GM21576 (cell line): ENCODE data around the gene ASCC3.

ENCODE experiments used
- ATAC-seq: cut with Tn5 transposase; IDR thresholded peaks from one replicate; pipeline ENCODE4 v1.9.1; 2021; ENCODE audit warnings: mild to moderate bottlenecking, moderate library complexity; ENCODE audit not compliant: unreplicated experiment

ASCC3 gene

DNA sequence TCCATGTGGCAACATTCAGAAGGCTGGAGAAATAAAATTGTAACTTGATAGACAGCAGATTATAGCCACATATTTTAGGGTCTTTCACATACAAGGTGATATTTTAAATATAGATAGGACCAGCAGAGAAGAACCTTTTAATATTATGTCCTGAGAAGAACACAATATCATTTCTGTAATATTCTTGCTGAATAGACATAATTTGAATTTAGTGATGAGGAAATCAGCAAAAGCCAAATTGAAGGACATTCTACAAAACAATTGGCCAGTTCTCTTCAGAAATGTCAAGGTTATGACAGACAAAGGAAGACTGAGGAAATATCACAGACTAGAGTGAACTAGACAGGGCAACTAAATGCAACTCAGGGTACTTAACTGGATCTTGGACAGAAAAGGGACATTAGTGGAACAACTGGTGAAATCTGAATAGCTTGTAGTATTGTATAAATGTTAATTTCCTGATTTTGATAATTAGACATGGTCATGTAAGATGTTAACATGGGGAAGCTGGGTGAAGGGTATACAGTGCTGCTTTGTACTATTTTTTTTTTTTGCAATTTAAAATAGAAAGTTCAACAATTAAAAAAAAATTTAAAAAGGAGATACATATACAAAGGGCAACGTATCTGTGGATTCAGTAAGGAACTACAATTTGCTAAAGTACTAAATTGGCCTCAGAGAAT lies 281.9 kb downstream of the ASCC3 start:
- no peak for ATAC-seq

- no peak for ATAC-seq
Measured at GRCh38 chr6:100595456-100595855, 285.7 kb downstream of the ASCC3 start.

GRCh38 chr6:100593522-100593921 lies 287.6 kb downstream of the ASCC3 start:
- no peak for ATAC-seq

DNA sequence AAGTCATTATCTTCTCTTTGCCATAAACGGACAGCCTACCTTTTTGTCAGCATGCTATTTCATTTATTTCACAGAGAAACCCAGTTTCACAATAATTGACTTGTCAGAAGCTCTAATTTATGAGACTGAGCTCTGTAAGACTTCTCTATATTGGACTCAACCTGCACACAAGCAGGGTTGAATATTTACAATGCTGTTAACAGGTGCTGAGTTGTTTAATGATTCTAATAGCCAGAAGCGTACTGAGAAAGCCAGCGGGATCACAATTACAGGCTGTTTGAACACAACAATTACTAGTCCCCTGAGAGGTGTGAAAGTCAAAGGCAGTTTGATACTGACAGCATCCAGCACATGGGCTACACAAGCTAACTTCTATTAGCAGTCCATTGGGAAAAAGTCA lies 288.2 kb downstream of the ASCC3 start:
- no peak for ATAC-seq

DNA sequence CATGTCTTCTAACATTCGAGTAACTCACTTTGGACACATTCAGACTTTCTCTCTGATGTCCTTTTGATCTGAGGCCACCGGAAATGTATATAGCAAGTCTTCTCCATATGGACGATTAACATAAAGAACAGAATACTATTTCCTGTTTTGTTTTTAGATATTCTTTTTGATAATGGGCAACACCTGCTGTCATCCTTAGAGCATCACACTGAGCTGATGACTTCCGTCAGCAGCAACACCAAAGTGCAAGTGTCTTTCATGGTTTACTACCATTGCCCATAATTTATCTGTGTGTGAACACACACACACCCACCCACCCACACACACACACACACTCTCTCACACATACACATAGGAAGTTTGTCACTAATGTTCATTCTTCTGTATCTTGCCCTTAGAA lies 303.7 kb downstream of the ASCC3 start:
- no peak for ATAC-seq

DNA sequence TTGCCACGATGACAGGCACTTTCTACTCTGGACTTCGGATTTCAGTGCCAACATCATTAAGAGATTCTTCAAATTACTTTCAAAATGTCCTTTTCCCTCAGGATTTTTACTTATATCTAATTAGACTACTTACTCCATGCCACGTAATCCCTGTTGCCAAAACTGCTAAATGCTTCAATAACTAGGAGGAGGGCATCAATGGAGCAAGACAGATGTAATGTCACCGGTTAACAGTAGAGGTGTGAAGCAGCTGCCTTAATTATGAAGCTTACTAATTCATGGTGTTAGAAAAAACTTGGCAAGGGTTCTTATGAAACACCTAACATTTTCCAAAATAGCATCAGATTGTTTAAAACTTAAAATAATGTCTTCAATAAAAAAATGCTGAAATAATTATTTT lies 305.2 kb downstream of the ASCC3 start:
- ATAC-seq, result no peak

GRCh38 chr6:100574836-100575235 lies 306.3 kb downstream of the ASCC3 start:
- no peak for ATAC-seq

GRCh38 chr6:100573166-100573565 lies 308.0 kb downstream of the ASCC3 start:
- no peak for ATAC-seq

DNA sequence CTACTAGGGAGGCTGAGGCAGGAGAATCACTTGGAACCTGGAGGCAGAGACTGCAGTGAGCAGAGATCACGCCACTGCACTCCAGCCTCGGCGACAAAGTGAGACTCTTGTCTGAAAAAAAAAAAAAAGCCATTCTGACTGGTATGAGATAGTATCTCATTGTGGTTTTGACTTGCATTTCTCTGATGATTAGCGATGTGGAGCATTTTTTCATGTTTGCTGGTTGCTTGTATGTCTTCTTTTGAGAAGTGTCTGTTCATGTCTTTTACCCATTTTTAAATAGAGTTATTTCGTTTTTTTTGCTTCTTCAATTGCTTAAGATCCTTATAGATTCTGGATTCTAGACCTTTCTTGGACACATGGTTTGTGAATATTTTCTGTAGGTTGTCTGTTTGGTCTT lies 312.9 kb downstream of the ASCC3 start:
- no peak for ATAC-seq

GRCh38 chr6:100566563-100566962 lies 314.6 kb downstream of the ASCC3 start:
- ATAC-seq, result no peak

- no peak for ATAC-seq
Measured at GRCh38 chr6:100565439-100566104, 315.6 kb downstream of the ASCC3 start.

DNA sequence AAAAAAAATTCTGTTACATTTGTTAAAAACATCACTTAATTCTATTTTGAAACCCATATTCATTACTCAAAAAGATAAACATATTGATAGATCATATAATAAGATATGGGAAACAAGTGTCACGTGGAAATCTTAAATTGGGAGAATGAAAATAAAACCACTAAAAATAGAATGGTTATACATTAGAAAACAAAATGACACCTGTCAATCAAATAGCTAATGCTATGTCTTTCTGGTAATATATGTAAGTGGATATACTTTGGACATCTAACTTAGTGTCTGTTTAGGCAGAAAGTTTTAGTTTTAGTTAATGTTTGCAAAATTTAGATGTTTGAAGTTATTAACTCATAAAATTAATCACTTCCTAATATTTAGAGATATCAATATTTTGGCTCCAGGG lies 321.3 kb downstream of the ASCC3 start:
- ATAC-seq, result no peak

GRCh38 chr6:100554228-100554627 lies 326.9 kb downstream of the ASCC3 start:
- no peak for ATAC-seq

DNA sequence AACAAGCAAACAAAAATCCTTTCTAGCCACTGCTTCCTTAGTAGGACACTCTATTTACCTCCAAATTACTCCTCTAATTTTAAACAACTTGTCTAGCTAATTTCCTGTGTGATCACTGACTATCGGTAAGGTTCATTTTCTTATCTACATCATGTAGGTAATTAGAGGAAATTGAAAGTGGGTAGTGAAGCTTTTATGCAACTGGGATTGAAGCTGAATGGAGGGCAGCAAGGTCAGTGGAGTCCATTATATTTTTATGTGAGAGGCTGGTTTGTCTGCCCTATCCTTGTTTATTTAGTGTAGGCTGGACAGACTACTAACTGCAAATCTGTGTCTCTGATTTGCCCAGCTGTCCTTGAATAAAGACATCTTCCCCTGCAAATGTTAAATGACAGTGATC lies 327.9 kb downstream of the ASCC3 start:
- ATAC-seq, result no peak

DNA sequence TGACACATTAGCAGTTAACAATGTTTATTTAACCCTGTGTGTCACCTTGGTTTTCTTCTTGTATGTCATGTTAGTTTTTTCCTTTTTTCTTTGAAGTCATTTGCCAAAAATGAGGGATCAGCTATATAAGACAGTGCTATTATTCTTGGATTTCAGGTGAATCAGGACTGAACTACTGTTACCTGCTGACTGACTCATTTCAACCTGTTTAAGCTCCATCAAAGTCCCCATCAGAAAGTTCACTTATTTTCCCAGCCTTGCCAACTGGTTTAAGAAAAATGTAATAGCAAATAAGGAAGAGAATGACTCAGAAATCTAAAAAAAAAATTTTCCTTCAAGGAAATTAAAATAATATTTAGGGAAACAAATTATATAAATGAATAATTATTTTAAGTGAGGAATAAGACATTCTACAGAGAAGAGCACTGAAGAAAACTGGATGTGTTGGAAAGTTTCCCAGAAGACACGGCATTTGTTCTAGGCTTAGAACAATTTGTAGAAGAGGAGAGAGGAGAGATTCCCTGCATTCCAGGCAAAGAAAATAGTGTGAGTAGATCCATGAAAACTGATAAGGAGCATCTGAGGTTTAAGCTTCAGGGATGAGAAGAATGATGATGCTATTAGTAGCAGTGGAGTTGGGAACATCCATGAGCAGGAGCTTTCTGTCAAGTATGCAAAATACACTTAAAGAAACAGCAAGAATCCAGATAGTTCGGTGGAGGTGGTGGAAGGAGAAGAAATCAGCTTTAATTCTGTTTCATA lies 331.5 kb downstream of the ASCC3 start:
- no peak for ATAC-seq

- no peak for ATAC-seq
Measured at GRCh38 chr6:100538086-100538485, 343.0 kb downstream of the ASCC3 start.

GRCh38 chr6:100518588-100518987 lies 362.5 kb downstream of the ASCC3 start:
- no peak for ATAC-seq

DNA sequence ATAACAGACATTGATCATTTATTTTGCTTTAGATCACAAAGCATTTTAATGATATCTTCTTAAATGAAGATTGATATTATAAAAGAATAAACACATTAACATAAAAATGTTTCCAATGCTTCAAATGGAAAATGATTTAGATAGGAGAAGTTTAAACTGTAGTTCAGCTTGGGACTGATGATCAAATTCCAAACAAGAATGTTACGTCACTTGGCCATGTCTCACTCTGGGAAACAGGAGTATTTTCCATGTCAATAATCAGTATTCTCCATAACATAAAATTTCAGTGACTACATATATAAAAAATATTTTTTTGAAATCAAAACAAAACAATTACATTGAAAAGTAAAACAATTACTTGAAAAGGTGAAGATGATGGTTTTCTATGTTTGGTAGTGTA lies 363.5 kb downstream of the ASCC3 start:
- ATAC-seq, result no peak

DNA sequence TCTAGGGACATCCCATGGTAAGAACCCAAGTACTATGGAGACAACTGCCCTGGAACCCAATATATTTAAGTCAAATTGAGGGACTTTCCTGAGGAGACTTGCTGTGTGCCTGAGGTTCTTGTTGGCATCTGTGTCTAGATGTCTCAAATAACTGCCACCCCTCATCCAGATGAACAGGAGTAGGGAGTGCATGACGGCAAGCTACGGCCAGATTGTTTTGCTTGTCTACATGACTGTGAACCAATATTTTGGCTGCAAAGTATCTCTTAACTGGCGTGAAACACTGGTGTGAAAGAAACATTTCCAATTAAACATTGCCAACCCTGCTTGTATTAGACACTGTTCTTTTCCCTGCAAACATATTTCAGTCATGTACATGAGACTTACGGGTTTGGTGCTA lies 364.0 kb downstream of the ASCC3 start:
- ATAC-seq, result no peak

GRCh38 chr6:100514660-100515059 lies 366.5 kb downstream of the ASCC3 start:
- no peak for ATAC-seq

GRCh38 chr6:100512203-100512862 lies 368.8 kb downstream of the ASCC3 start:
- no peak for ATAC-seq

DNA sequence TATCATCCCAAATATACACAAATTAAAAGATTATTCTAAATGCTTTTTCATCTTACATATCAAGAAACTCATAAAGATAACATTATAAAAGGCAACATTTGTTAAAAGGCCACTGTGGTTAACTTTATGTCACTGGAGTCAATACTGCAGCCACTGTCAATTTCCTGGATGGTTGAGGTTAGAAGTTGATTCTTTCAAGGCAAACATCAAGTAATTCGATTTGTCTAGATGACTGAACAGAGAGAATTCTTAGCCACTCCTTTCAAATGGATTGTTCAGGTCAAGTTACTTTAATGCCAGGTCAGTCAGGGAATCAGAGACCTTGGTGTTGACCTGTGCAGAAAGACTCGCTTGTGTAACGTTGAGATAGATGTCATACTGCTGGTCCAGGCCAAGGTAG lies 372.0 kb downstream of the ASCC3 start:
- no peak for ATAC-seq
